Measurements from ENCODE around the gene TNFRSF11A.

Gene TNFRSF11A

DNA sequence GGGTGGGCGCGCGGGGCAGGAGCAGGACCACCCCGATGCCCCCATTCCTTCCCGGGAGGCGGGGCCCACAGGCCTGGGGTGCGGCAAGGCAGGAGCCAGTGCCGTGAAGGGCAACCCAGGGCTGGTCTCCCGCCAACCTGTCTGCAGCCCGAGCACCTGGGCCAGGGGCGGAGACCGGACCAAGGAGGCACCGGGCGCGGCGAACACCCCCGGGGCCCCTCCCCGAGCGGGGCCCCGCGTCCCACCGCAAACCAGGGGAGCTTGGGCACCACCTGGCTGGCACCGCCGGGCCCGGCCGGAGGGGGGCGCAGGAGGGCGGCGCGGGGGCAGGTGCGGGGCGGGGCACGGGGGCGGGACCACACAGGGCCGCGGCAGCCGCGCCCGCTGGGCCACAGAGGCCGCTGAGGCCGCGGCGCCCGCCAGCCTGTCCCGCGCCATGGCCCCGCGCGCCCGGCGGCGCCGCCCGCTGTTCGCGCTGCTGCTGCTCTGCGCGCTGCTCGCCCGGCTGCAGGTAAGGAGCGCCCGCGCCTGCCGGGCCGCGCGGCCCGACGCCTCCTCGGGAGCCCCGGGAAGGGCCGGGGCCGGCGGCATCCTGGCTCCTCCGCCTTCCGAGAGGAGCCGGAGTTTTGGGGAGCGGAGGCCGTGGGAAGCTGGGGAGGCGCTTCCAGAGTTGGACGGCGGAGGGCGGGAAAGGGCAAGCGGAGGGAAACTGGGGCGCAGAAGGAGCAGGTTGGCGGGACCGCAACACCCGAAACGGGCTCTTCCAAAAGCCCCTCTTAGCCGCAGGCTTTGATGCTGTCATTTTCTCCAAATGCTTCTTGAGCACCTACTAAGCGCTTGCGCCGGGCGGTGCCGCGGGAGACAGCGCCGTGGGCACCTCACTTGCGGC, at the start of gene TNFRSF11A:
Gene TNFRSF11A (plus strand): TSS at position 394 of the 889 bp plus-strand sequence. CDS start 43 bp downstream, at position 437.
- no peak for DNase-seq (ENCODE audit: low read depth in 2 of 2)

DNA sequence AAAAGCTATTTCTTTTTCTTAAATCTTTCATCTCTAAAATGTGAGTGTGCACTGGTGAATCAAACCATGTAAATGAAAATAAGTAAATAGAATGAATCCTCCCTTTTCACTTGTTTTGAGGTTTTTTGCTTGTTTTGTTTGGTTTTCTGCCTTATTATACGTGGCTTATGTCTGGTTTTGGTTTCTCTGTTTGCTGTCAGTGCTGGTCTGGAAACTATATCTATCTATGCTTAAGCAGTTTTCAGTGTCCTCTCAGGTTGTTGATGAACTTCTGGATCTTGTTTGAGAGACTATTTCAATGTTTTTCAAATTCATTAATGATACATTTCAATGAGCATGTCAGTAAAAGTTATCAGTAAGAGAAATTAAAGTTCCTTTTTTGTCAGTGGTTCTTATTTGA, 48.1 kb upstream of the TNFRSF11A start:
- DNase-seq (ENCODE audit: low read depth in 2 of 2) = no peak

DNA sequence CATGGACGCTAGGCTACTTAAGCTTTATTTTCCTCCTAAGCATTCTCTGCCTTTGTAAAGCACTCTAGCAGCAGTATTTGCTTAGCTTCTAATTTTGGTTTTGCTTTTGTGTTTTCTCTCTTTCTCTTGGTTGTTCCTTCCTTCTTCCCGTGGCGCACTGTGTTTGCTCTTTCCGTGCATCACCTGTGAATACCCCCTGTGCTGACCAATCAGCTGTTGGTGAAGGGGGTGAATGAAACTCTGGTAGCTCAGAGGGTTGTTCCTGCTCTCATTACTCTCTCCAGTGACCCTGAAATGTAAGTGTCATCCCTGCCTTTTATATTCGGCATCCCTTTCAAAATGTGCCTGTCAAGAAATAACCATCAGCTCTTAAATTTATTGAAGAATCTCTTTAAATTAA, 45.5 kb upstream of the TNFRSF11A start:
- DNase-seq (ENCODE audit: low read depth in 2 of 2) = no peak

DNA sequence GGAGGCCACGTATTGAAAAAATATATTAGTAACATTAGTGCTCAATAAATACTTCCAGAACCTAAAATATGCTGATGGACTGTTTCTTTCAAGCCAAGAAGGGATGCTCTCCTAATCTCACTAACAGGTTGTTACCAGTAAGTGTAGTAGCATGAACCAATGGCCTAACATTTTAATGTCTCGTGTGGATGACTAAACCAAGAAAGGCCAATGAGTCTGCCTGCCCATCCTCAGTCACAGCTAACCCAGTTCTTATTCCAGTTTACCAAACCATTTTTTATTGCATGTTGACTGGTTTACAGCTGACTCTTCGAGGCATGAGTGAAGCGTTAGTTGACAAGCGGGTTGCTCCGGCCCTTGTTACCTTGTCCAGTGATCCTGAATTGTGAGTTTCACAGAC, 45.1 kb upstream of the TNFRSF11A start:
- no peak for DNase-seq (ENCODE audit: low read depth in 2 of 2)

DNA sequence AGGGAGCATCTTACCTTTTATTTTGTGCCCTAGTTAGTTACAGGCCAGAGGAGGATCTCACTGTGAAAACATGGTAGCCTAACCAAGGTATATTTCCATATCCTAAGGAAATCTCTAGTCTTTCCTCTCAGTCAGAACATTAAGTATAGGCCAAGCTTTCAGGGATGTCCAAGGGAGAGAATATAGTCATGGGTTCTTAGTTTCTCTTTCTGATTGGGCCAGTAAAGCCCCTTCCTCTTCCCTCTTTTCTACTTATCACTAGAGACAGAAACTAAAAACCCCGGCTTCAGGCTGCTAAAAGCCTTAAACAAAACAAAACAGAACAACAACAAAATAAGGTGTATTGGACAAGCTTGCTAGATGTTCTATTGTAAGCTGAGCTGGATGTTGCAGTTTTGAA, 44.3 kb upstream of the TNFRSF11A start:
- DNase-seq (ENCODE audit: low read depth in 2 of 2) = no peak

DNA sequence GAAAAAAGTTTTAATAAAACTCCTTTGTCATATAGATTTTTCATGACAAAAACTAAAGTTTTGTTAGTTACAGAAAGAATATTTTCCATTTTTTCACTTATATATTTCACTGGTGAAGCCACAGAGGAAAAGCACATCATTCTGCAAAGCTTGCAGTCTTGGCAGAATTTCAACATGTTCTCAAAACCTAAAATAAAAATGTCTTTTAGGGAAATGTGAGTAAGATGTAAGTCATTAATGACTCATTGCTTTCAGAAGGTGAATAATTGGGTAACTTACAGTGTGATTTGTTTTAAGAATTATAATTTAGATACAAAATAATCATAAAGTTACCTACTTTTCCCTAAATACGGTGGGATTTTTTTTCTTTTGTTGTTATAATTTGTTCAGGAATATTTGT, 43.4 kb upstream of the TNFRSF11A start:
- DNase-seq (ENCODE audit: low read depth in 2 of 2) = no peak

DNA sequence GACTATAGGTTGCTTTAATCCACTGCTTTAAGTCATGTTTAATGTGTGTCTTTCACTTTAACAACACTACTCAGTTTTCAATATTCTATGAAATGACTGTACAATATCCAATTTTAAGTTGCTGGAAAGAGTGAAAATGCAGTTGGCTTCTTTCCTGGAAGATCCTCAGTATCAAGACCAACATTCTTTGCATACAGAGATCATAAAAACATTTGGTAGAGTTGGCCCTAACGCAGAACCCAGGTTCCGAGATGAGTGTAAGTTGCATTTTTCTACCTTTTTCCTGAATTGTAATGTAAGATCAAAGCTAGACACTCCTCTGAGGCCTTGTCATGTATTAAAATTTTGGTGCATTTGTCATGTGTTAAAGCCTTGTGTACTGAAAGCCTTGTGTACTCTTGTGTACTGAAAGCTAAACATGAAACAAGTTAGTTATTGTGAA, 42.9 kb upstream of the TNFRSF11A start:
- no peak for DNase-seq (ENCODE audit: low read depth in 2 of 2)

DNA sequence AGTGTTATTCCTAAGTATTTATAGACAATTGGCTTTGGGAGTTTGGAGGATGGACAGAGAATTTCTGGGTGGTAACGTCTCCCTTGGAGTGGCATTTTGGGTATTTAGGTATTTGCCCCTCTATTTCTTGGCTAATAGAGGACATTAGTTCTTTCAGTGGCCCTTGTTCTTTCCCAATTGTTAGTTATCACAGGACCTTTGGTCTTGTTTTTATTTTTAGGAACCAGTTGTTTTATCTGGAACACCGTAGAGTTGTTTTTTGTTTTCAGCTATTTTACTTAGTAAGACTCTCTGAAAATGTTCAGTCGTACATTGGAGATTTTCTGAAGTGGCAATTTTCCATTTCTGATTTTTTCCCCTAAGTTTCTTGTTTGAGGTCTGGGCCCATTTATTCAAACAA, 40.5 kb upstream of the TNFRSF11A start:
- no peak for DNase-seq (ENCODE audit: low read depth in 2 of 2)

DNA sequence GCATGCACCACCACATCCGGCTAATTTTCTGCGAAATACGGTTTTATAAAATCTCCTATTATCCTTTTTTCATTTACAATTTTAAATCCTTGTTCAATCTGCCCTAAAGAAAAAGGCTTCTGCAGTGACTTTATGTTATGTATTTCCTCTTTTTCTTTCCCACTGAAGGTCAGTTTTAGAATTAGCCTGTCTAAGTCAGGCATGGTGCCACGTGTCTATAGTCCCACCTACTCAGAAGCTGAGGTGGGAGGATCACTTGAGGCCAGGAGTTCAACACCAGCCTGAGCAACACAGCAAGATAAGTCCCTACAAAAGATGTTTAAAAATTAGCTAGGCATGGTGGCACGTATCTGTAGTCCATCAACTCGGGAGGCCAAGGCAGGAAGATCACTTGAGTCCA, 39.8 kb upstream of the TNFRSF11A start:
- DNase-seq (ENCODE audit: low read depth in 2 of 2) = no peak

DNA sequence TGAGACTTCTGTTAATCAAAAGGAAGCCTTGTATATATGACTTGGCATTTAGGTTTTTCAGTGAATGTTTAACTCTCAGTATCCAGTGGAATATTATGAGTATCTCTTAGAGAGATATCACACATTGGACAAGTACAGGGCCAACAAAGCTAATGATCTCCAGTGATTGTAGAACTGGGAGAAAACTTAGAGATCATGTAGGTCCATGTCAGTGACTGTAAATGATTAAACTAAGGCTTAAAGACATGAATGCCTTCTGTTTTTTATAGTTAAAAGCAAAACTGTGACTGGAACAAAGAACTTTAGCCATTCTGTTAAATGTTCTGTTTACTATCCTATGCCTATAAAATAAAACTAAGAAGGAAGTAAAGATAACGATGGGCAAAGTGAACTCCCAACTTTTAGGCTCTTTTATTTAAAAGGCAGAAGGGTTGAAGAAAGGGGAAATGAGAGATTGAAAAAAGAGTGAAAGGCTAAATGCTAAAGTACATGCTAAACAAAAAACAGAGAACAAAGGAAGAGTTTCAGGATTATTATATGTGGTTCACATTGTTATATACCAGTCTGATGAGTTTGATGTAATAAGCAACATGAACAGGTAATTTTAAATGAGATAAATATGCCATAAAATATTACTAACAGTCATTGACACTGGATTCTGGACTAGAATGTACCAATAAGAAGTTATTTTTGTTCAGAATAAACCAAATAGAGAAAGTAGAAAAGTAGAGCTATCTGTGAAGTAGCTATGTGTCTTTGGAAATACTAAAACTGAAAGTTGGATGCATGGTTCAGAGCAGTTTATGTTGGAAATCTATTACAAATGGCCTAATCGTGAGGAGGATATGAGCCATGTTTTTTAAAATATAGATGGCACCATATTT, 37.1 kb upstream of the TNFRSF11A start:
- DNase-seq (ENCODE audit: low read depth in 2 of 2) = no peak

DNA sequence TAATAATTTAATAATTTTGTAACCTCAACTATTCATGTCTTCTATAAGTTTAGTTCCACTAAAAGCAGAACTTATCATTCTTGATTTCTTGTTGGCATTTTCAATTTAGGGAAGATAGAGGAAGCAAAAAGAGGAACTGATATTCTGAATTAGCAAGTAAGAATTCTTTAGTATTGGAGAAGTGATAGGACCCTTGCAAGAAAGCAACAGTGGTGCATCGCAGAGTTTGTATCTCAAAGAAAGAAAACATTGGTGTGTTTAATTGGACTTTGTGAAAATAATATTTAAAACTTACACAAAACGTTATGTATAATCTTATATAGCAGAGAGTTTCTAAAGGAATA, 36.5 kb upstream of the TNFRSF11A start:
- no peak for DNase-seq (ENCODE audit: low read depth in 2 of 2)

DNA sequence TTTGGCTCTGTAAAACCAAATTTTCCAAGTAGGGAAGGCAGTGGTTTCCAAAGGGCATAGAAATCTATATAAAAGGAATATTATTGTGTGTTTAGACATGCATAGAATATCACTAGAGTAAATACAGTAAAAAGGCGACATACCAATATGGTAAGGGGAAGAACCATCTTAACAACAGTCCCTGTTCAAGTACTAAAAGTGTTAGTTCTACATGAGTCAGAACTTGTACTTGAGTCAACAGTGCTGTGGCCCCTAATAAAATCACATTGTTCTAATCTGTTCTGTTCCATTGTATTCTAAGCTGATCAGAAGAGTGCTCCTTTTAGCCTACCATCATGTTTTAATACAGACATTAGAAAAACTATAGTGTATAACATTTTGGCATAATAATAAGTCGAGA, 36.1 kb upstream of the TNFRSF11A start:
- DNase-seq (ENCODE audit: low read depth in 2 of 2) = no peak

DNA sequence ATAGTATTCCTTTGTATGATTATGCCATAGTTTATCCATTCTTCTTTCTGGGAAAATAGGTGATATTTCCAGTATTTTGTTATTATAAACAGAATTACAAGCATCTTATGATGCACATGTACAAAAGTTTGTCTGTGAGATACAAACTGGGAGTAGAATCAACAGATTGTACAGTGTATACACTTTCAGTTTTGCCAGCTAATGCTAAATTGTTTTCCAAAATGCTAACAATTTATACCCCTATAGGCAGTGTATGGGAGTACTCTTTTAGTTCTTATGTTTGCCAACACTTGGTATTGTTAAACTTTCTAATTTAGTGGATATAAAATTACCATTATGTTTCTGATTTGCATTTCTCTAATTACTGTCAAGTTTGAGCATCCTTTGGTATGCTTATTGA, 31.0 kb upstream of the TNFRSF11A start:
- DNase-seq (ENCODE audit: low read depth in 2 of 2) = no peak

DNA sequence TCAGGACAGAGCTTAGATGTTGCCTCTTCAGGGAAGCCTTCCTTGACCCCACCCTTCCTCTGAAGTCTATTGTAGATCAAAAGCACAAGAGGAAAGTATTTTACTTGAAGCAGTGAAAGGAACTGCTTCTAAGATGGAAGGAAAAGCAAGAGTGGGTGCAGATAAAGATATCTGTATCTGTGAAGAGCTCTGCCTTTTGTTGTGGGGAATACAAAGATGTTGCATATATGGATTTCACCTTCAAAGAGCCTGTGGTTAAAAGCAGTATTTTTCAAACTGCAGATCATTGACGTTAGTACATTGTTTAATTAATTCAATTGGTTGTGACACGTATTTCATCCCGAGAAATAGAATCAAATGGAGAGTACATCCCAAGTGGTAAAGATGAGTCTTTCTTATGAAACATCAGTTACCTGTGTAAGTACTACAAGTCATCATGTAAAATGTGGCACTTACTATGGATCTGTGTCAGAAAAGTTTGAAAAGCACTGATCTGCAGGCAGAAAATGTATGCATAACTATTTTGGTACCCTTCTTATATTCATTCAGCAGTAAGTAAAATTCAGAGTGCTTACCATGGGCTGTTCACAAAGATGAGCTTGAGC, 24.6 kb upstream of the TNFRSF11A start:
- DNase-seq (ENCODE audit: low read depth in 2 of 2) = no peak

DNA sequence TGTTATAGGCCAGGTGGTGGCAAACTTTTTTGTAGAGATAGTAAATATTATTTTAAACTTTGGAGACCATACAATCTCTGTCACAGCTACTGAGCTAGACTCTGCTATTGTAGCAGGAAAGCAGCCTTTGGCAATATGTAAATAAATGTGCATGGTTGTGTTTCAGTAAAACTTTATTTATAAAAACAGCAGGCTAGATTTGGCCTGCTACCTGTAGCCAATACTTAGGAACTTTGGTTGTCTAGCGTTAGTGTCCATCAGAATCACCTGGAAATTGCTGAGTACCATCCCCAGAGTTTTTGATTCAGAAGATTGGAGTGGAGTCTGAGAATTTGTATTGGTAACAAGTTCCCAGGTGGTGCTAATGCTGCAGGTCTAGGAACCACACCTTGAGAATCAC, 23.8 kb upstream of the TNFRSF11A start:
- no peak for DNase-seq (ENCODE audit: low read depth in 2 of 2)

DNA sequence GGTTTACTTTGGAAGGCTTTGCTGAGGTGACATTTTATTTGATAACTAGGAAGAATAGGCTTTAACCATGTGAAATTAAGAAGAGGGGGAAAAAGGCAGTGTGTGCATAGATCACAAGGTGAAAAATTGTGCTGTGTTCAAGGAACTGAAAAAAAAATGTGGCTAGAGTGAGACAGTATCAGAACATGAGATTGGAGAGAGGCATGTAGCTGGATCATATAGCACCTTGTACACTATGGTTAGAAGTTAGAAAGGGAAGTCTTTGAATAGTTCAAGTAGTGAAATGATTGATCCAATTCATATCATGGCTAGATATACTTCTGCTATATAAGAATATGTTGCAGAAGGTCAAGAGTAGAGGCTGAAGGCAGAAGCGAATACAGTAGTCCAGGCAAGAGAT, 12.3 kb upstream of the TNFRSF11A start:
- no peak for DNase-seq (ENCODE audit: low read depth in 2 of 2)

DNA sequence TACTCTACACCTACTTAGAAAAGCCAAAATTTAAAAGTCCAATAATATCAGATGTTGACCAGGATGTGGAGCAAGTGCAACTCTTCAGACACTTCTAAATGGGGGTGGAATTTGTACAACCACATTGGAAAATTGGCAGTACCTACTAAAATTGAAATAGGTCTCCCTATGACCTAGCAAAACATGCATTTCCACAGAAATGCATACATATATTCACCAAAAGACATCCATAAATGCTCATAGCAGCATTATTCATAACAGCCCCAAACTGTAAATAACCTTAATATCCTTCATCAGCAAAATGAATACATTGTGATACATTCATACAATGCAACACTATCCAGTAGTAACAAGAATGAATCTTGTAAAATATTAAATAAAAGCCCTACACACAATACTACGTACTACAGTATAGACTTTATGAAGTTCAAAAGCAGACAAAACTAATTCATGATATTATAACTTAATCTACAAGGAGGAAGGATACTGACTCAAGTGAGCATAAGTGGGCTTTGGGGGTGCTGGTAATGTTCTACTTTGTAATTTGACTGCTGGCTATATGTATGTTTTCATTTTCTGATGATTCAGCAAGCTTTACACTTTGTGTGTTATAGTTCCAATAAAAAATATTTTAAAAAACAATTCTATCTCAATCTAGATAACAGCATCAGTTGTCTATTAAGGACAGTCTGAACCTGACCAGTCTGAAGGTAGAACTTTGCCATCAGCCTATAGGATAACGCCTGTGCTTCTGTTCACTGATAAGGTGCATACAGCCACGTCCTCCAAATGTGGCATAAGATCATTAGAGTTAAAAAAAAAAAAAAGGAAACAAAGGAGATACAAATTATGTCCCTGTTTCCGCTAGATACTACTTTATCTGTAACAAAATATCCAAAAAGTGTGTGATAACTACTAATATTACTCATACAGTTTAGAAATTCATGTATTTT, 6.6 kb upstream of the TNFRSF11A start:
- DNase-seq (ENCODE audit: low read depth in 2 of 2) = no peak

DNA sequence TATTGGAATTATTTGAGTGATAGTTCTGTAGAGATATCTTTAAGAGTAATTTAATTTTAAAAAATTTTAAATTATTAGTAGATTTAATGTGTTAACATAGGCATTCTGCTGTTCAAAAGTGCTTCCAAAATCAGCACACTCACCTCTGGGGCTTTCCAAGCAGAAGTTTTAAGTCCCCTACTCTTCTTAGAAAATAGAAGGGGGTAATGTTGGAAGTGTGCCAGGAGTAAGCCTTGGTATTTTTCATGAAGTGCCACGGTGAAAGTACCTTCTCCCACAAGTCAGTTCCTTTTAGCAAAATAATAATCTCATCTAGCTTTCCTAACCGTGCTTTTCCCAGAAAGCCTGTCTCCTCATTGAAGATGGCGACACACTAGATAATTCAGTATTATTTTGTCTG, 3.9 kb upstream of the TNFRSF11A start:
- DNase-seq (ENCODE audit: low read depth in 2 of 2) = no peak

DNA sequence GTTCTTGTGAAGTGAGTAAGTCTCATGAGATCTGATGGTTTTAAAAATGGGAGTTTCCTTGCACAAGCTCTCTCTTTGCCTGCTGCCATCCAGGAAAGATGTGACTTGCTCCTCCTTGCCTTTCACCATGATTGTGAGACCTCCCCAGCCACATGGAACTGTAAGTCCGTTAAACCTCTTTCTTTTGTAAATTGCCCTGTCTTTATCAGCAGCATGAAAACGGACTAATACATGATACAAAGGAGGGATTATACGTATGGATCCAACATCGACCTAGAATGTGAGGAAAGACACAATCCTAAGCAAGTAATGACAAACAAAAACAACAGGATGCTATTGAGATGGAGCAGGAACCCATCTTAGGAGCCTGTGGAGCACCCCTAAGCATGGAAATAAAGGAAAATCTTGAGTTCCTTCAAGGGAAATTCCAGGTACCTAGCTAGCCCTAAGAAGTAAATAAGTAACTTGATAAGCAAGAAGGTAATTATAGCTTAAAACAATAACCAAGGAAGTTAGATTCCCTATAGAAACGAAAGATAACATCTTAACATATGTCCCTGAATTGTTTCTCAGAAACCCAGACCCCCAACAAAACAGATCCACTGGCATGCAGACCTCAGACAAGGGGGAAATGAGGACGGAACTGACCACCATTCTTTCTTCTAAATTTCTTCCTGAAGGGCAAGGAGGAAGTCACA, 1.5 kb upstream of the TNFRSF11A start:
- no peak for DNase-seq (ENCODE audit: low read depth in 2 of 2)

DNA sequence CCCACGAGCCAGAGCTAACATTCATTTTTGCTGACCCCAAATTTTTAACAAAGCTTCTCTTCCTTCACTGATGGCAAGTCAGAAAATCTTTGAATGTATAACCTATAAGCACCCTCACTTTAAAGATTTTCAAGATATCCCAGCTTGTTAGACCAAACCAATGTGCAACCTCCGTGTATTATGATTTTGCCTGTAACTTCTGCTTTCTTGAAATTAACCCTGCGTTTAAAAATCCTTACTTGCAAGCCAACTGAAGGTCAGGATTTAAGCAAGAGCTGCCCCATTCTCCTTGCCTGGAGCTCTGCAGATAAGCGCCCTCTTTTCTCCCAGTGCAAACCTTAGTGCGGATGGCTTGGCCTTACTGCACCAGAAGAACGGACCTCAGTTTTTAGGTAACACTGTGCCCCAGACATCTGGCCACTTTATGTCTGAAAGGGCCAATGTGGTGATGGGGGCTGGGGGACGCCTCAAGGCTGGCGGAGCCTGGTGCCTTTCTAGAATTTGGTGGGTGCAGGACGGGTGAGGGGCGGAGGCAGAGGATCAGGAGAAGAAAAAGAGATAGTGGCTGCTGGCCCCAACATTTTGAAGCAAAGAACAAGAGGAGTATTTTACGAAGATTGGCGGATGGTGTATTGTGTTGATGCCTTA, 805 bp upstream of the TNFRSF11A start:
- DNase-seq (ENCODE audit: low read depth in 2 of 2) = no peak

All from stimulated activated CD8-positive, alpha-beta memory T cell treated with anti-CD3 and anti-CD28 coated beads, Interleukin-15, amount 100 ng/mL, for 4 hours (primary cell).